Adrenal gland (tissue), 5 donors: ENCODE measurements around the gene PCNX2.

Source experiments
- POLR2A ChIP-seq, 2 donors: fragments of 450-650 bp; IDR thresholded peaks; one replicate each; pipeline ENCODE4 v1.6.1; 2017; ENCODE audit warnings: antibody characterized with exemption in 2 of 2, mild to moderate bottlenecking in 2 of 2, moderate library complexity in 1 of 2
- TF ChIP-seq, protein P1 (sequence below), 6 experiments: fragments of 450-650 bp in 4 of 6; fragments of 200-600 bp in 2 of 6; sonication (generic) in 1 of 6; IDR thresholded peaks; 1 replicate in 5 of 6; 2 replicates in 1 of 6; pipeline versions ENCODE4 v1.5.1 to v1.8.0; 2016 to 2021; ENCODE audit warnings: antibody characterized with exemption in 6 of 6, mild to moderate bottlenecking in 2 of 6, moderate library complexity in 1 of 6
- donor health status: DM: no; HTN: no; CAD: no.

DNA sequence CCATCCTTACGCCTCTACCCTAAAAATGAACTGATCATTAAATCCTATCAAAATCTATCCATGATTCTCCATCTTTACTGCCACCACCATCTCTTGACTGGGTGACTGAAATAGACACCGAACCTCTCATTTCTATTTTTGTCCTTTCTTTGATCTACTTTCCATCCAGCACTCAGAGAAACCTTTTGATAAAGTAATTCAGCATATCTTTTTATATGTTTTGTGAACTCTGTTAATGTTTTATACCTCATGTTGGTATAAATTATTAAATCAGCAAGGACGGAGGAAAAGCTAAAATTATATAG lies 13.0 kb downstream of the PCNX2 start:
- no peak for TF ChIP-seq POLR2A (IDR thresholded peaks at IDR 0.05)
- TF ChIP-seq, protein P1, sequence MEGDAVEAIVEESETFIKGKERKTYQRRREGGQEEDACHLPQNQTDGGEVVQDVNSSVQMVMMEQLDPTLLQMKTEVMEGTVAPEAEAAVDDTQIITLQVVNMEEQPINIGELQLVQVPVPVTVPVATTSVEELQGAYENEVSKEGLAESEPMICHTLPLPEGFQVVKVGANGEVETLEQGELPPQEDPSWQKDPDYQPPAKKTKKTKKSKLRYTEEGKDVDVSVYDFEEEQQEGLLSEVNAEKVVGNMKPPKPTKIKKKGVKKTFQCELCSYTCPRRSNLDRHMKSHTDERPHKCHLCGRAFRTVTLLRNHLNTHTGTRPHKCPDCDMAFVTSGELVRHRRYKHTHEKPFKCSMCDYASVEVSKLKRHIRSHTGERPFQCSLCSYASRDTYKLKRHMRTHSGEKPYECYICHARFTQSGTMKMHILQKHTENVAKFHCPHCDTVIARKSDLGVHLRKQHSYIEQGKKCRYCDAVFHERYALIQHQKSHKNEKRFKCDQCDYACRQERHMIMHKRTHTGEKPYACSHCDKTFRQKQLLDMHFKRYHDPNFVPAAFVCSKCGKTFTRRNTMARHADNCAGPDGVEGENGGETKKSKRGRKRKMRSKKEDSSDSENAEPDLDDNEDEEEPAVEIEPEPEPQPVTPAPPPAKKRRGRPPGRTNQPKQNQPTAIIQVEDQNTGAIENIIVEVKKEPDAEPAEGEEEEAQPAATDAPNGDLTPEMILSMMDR (IDR thresholded peaks at IDR 0.05): no peak
